IMR-90 (cell line): ENCODE measurements around the gene OLFML1.

Source experiments
- CEBPB ChIP-seq: IDR thresholded peaks from 2 replicates; pipeline ENCODE4 v1.6.1; 2012; ENCODE audit warnings: low read depth, low read length, improper control_type of control experiment
- CHD1 ChIP-seq: IDR thresholded peaks from 2 replicates; pipeline ENCODE4 v1.6.1; 2012; ENCODE audit warnings: low read depth, low read length, improper control_type of control experiment
- FOS ChIP-seq: fragments of 150-350 bp; IDR thresholded peaks from 2 replicates; pipeline ENCODE4 v1.6.1; 2016; ENCODE audit warnings: low read depth, low read length
- MAFK ChIP-seq: IDR thresholded peaks from 2 replicates; pipeline ENCODE4 v1.6.1; 2012; ENCODE audit warnings: low read depth, low read length, improper control_type of control experiment
- MAZ ChIP-seq: IDR thresholded peaks from 2 replicates; pipeline ENCODE4 v1.6.1; 2012; ENCODE audit warnings: low read depth, mild to moderate bottlenecking, low read length, improper control_type of control experiment, moderate library complexity, borderline replicate concordance
- MXI1 ChIP-seq: IDR thresholded peaks from 2 replicates; pipeline ENCODE4 v1.6.1; 2012; ENCODE audit warnings: low read depth, mild to moderate bottlenecking, low read length, moderate library complexity, borderline replicate concordance
- POLR2A ChIP-seq: IDR thresholded peaks from 2 replicates; pipeline ENCODE4 v1.6.1; 2012; ENCODE audit warnings: mild to moderate bottlenecking, low read depth, low read length
- RAD21 ChIP-seq: IDR thresholded peaks from 2 replicates; pipeline ENCODE4 v1.6.1; 2012; ENCODE audit warnings: low read length, improper control_type of control experiment
- RCOR1 ChIP-seq: IDR thresholded peaks from 2 replicates; pipeline ENCODE4 v1.6.1; 2012; ENCODE audit warnings: mild to moderate bottlenecking, low read length, improper control_type of control experiment; ENCODE audit not compliant: insufficient replicate concordance
- RFX5 ChIP-seq: IDR thresholded peaks from 2 replicates; pipeline ENCODE4 v1.8.0; 2012; ENCODE audit warnings: low read depth, mild to moderate bottlenecking, low read length, moderate library complexity
- SMC3 ChIP-seq: fragments of 150-350 bp; IDR thresholded peaks from 2 replicates; pipeline ENCODE4 v1.6.1; 2016; ENCODE audit warnings: low read depth, mild to moderate bottlenecking, antibody characterized with exemption, low read length, moderate library complexity
- TF ChIP-seq, protein P1 (sequence below): conservative IDR thresholded peaks from 2 replicates; pipeline ENCODE4 v1.5.1; 2012; ENCODE audit warnings: mild to moderate bottlenecking, low read depth, low read length, improper control_type of control experiment
- TF ChIP-seq, protein P2 (sequence below): fragments of 150-350 bp; IDR thresholded peaks from 2 replicates; pipeline ENCODE4 v1.6.1; 2016; ENCODE audit warnings: low read depth, mild to moderate bottlenecking, low read length, moderate library complexity, borderline replicate concordance
- TF ChIP-seq, protein P3 (sequence below): fragments of 150-350 bp; IDR thresholded peaks from 2 replicates; pipeline ENCODE4 v1.6.1; 2017; ENCODE audit warnings: mild to moderate bottlenecking, antibody characterized with exemption, low read length, low read depth

DNA sequence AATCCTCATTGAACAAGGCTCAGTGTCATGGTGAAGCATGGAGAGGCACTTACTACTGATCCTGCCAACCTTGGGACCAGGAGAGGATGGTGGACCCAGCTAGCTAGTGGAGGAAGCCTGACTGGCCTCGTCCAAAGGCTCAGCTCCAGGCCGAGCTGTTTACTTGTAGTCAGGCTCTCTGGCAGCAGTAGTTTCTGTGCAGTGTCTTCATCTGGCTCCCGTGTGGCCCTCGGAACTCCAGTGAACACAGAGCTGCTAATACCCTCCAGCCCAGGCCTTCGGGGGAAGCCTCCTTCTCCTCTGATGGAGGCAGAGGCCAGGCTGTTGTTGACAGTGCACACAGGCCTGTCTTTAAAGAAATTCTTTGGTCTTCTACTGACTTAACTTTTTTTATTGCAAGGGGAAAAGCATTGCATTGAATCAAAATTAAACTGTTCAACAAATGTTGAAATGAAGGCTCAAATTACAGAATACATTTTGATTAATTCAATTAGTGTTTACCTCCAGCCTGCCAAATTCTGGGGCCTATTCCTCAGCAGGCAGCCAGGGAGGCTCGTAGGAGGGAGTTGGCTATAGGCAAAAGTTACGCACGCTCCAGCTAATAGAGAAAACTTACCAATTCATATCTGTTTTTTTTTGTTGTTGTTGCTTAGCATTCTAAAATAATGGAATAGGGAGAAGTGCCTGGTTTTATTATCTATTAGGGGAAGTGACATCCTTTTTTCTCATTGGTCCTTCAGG, 47.3 kb downstream of the OLFML1 start:
- TF ChIP-seq MAZ = no peak
- TF ChIP-seq, protein P1, sequence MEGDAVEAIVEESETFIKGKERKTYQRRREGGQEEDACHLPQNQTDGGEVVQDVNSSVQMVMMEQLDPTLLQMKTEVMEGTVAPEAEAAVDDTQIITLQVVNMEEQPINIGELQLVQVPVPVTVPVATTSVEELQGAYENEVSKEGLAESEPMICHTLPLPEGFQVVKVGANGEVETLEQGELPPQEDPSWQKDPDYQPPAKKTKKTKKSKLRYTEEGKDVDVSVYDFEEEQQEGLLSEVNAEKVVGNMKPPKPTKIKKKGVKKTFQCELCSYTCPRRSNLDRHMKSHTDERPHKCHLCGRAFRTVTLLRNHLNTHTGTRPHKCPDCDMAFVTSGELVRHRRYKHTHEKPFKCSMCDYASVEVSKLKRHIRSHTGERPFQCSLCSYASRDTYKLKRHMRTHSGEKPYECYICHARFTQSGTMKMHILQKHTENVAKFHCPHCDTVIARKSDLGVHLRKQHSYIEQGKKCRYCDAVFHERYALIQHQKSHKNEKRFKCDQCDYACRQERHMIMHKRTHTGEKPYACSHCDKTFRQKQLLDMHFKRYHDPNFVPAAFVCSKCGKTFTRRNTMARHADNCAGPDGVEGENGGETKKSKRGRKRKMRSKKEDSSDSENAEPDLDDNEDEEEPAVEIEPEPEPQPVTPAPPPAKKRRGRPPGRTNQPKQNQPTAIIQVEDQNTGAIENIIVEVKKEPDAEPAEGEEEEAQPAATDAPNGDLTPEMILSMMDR = no peak
- no peak for TF ChIP-seq FOS
- no peak for TF ChIP-seq POLR2A
- no peak for TF ChIP-seq MXI1
- TF ChIP-seq MAFK = no peak
- no peak for TF ChIP-seq SMC3
- TF ChIP-seq RFX5 = no peak
- TF ChIP-seq, protein P2, sequence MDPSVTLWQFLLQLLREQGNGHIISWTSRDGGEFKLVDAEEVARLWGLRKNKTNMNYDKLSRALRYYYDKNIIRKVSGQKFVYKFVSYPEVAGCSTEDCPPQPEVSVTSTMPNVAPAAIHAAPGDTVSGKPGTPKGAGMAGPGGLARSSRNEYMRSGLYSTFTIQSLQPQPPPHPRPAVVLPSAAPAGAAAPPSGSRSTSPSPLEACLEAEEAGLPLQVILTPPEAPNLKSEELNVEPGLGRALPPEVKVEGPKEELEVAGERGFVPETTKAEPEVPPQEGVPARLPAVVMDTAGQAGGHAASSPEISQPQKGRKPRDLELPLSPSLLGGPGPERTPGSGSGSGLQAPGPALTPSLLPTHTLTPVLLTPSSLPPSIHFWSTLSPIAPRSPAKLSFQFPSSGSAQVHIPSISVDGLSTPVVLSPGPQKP = no peak
- TF ChIP-seq, protein P3, sequence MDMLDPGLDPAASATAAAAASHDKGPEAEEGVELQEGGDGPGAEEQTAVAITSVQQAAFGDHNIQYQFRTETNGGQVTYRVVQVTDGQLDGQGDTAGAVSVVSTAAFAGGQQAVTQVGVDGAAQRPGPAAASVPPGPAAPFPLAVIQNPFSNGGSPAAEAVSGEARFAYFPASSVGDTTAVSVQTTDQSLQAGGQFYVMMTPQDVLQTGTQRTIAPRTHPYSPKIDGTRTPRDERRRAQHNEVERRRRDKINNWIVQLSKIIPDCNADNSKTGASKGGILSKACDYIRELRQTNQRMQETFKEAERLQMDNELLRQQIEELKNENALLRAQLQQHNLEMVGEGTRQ = no peak
- TF ChIP-seq RAD21 = no peak
- TF ChIP-seq RCOR1 = no peak
- TF ChIP-seq CEBPB = no peak
- no peak for TF ChIP-seq CHD1
